Parathyroid adenoma (tissue), 2 donors: ENCODE data around the gene LGALS9B.
"Not testable (repeated sequence)": the region's sequence is repeated elsewhere in the genome, so short reads cannot be mapped to it uniquely, and the experiment has no call there.

Experiments
- H2AFZ ChIP-seq: fragments of 300-600 bp; sonication (generic); one replicate; pipeline ENCODE4 v1.7.0; 2017; ENCODE audit warnings: antibody characterized with exemption, mild to moderate bottlenecking
- H3K27ac ChIP-seq: fragments of 300-600 bp; sonication (generic); one replicate; pipeline ENCODE4 v1.7.0; 2017
- H3K27me3 ChIP-seq: fragments of 300-600 bp; sonication (generic); one replicate; pipeline ENCODE4 v1.7.0; 2017; ENCODE audit warnings: low read length; ENCODE audit not compliant: control insufficient read depth, insufficient read depth
- H3K36me3 ChIP-seq: fragments of 300-600 bp; sonication (generic); one replicate; pipeline ENCODE4 v1.7.0; 2017; ENCODE audit warnings: low read length; ENCODE audit not compliant: control insufficient read depth, insufficient read depth
- H3K4me1 ChIP-seq: fragments of 300-600 bp; sonication (generic); one replicate; pipeline ENCODE4 v1.7.0; 2017; ENCODE audit warnings: control low read depth
- H3K4me2 ChIP-seq: fragments of 300-600 bp; sonication (generic); one replicate; pipeline ENCODE4 v1.7.0; 2017; ENCODE audit warnings: low read length
- H3K4me3 ChIP-seq: fragments of 300-600 bp; sonication (generic); one replicate; pipeline ENCODE4 v1.7.0; 2017; ENCODE audit warnings: low read depth, low read length
- H3K79me2 ChIP-seq: fragments of 300-600 bp; sonication (generic); one replicate; pipeline ENCODE4 v1.7.0; 2017; ENCODE audit warnings: control low read depth
- H3K9ac ChIP-seq: fragments of 300-600 bp; sonication (generic); one replicate; pipeline ENCODE4 v1.7.0; 2017; ENCODE audit warnings: mild to moderate bottlenecking
- H3K9me3 ChIP-seq: fragments of 300-600 bp; sonication (generic); one replicate; pipeline ENCODE4 v1.7.0; 2017; ENCODE audit warnings: low read length; ENCODE audit not compliant: control insufficient read depth
- TF ChIP-seq, protein P1 (sequence below): fragments of 300-600 bp; sonication (generic); IDR thresholded peaks from one replicate; pipeline ENCODE4 v1.7.0; 2017; ENCODE audit warnings: antibody characterized with exemption, mild to moderate bottlenecking
- donor health status: primary hyperparathyroidism.

LGALS9B gene

DNA sequence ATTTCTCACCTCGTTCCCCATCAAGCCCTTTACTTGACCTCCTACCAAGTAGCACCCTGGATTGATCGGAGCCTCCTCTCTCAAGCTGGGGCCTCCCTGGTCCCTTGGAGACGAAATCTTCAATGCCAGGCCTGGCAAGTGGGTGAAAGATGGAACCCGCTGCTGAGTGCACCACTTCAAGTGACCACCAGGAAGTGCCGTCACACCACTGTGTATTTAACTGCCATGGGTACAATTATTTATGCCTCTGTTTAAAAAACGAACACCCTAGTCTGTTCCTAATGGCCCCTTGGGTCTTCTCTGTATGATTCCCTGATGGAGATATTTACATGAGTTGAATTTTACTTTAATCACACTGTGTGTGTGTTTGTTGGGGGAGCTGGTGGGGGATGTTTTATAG is 20.4 kb downstream of the LGALS9B start:
- H3K27ac ChIP-seq, H3K9ac ChIP-seq, H3K79me2 ChIP-seq, H3K4me3 ChIP-seq, H3K27me3 ChIP-seq, H3K9me3 ChIP-seq, H3K4me2 ChIP-seq, H3K36me3 ChIP-seq, H3K4me1 ChIP-seq, H2AFZ ChIP-seq: not testable (repeated sequence)
- TF ChIP-seq, protein P1, sequence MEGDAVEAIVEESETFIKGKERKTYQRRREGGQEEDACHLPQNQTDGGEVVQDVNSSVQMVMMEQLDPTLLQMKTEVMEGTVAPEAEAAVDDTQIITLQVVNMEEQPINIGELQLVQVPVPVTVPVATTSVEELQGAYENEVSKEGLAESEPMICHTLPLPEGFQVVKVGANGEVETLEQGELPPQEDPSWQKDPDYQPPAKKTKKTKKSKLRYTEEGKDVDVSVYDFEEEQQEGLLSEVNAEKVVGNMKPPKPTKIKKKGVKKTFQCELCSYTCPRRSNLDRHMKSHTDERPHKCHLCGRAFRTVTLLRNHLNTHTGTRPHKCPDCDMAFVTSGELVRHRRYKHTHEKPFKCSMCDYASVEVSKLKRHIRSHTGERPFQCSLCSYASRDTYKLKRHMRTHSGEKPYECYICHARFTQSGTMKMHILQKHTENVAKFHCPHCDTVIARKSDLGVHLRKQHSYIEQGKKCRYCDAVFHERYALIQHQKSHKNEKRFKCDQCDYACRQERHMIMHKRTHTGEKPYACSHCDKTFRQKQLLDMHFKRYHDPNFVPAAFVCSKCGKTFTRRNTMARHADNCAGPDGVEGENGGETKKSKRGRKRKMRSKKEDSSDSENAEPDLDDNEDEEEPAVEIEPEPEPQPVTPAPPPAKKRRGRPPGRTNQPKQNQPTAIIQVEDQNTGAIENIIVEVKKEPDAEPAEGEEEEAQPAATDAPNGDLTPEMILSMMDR: peak; percentile 7

DNA sequence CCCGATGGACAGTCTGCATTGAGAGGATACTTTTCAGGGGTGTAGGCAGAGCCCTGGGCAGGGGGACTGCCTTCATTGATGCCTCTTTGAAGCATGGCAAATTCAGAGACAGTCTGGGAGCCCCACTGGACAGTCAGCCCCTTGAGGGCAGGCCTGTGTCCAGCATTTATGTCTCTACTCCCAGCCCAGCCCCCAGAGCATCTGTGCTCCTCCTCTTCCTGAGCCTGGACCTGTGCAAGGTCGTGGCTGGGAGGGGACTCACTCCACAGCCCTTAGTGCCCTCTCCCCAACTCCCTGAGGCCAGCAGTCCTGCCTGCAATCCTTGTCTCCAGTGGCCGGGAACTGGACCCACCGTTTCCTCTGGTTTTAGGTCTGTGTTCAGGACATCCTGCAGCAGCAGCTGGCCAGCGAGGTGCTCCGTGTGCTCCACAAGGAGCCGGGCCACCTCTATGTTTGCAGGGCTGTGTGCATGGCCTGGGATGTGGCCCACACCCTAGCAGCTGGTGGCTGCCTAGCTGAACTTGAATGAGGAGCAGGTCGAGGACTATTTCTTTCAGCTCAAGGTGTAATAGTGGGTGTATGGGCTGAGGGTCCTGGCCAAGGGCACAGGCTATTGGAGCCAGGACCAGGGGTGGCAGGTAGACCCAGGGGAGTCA is 22.6 kb downstream of the LGALS9B start:
- H3K36me3 ChIP-seq, H3K27ac ChIP-seq, H3K4me1 ChIP-seq, H3K27me3 ChIP-seq, H3K79me2 ChIP-seq, H3K9me3 ChIP-seq, H3K4me3 ChIP-seq, H3K4me2 ChIP-seq, H3K9ac ChIP-seq, H2AFZ ChIP-seq: not testable (repeated sequence)

DNA sequence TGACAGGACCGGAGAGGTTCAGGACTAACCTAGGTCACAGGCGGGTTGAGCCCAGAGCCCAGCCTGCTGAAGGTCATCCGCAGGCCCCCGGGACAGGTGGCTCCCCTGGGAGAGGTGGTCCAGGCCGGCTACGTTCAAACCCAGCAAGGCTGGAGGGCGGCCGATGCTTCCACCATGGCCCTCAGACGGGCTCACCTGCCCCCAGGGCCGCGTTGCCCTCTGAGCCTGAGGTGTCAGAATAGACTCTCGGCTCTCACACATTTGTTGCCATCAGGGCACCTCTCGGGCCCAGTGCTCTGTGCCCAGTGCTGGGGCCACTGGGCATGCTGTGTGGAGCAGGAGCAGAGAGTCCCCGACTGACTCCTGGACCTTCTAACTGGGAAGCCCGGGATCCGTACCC is 23.2 kb downstream of the LGALS9B start:
- H3K9ac ChIP-seq, H3K4me2 ChIP-seq, H3K27me3 ChIP-seq, H2AFZ ChIP-seq, H3K79me2 ChIP-seq, H3K36me3 ChIP-seq, H3K9me3 ChIP-seq, H3K27ac ChIP-seq, H3K4me3 ChIP-seq, H3K4me1 ChIP-seq: not testable (repeated sequence)

DNA sequence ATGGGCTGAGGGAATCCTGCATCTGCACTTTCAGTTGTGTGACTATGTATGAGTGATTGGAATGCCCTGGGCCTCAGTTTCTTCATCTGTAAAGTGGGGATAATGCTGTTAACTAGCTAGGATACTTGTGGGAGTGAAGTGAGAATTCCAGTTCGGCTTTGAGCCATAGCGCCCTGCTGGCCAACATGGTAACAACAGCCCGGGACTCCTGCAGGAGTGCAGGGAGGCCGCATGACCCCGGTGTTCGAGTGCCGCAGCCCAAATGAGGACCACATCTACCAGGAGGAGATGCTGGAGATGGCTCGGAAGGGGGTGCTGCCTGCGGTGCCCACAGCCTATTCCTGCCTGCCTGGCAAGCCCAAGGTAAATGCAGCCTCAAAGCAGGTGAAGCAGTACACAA is 23.7 kb downstream of the LGALS9B start:
- not testable (repeated sequence) for H3K9me3 ChIP-seq, H3K9ac ChIP-seq, H3K4me1 ChIP-seq, H2AFZ ChIP-seq, H3K4me2 ChIP-seq, H3K79me2 ChIP-seq, H3K4me3 ChIP-seq, H3K36me3 ChIP-seq, H3K27ac ChIP-seq, H3K27me3 ChIP-seq

DNA sequence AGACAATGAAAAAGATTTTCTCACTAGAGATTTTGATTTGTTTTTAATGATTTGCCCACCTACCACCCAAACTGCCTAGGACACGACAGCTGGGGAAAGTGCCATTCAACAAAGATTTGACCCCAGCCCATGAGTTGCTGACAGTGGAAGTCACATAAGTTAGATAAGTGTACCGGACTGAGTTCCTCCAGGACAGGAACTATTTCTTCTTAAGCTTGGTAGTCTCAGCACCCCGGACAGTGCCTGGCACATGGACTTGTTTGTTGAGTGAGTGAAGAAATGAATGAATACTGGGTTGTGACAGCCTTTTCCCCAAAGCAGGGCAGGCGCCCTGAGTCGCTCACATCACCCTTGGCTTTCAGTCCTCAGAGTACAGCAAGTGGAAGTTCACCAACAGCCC is 26.7 kb downstream of the LGALS9B start:
- not testable (repeated sequence) for H3K79me2 ChIP-seq, H3K4me1 ChIP-seq, H3K27me3 ChIP-seq, H3K27ac ChIP-seq, H3K9ac ChIP-seq, H3K4me3 ChIP-seq, H3K4me2 ChIP-seq, H3K36me3 ChIP-seq, H2AFZ ChIP-seq, H3K9me3 ChIP-seq

DNA sequence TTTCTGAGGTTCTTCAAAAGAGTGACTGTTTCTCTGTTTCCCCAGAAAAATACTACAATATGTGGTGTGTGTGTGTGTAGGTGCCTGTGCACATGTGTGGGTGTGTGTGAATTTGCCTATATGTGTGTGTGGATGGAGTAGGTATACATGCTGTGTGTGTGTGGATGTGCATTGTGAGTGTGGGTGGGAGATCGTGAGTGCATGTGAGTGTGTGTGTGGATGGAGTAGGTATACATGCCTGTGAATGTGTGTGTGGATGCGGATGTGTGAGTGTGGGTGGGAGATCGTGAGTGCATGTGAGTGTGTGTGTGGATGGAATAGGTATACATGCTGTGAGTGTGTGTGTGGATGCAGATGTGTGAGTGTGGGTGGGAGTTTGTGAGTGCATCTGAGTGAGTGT is 32.2 kb downstream of the LGALS9B start:
- not testable (repeated sequence) for H3K27me3 ChIP-seq, H3K4me3 ChIP-seq, H3K79me2 ChIP-seq, H3K4me1 ChIP-seq, H3K9ac ChIP-seq, H3K9me3 ChIP-seq, H3K4me2 ChIP-seq, H3K27ac ChIP-seq, H2AFZ ChIP-seq, H3K36me3 ChIP-seq

DNA sequence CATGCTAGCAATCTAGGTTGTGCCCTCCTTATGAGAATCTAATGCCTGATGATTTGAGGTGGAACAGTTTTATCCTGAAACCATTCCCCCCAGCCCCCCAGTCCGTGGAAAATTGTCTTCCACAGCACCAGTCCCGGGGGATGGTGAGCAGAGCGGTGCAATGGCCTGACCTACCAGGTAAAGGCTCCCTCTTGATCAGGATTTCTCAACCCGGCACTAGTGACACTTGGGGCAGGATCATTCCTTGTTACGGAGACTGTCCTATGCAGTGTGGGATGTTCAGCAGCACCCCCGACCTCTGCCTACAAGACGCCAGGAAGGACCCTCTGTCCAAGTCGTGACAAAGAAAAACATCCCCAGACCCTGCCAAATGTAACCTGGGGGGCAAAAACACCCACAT is 34.0 kb downstream of the LGALS9B start:
- H2AFZ ChIP-seq, H3K4me1 ChIP-seq, H3K27me3 ChIP-seq, H3K27ac ChIP-seq, H3K9me3 ChIP-seq, H3K36me3 ChIP-seq, H3K4me2 ChIP-seq, H3K4me3 ChIP-seq, H3K79me2 ChIP-seq, H3K9ac ChIP-seq: not testable (repeated sequence)

DNA sequence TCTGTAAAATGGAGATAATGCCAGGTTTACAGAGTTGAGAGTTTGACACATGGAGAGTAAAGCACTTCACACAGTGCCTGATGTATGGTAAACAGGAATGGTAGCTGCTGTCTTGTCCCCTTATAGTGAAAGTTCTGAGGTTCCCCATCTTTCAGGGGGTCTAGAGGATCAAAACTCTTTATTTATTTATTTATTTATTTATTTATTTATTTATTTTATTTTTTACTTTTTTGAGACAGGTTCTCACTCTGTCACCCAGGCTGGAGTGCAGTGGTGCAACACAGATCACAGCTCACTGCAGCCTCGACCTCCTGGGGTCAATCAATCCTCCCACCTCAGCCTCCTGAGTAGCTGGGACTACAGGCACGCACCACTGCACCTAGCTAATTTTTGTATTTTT is 40.1 kb downstream of the LGALS9B start:
- H3K4me3 ChIP-seq, H3K79me2 ChIP-seq, H3K36me3 ChIP-seq, H3K9ac ChIP-seq, H3K27ac ChIP-seq, H3K4me2 ChIP-seq, H2AFZ ChIP-seq, H3K4me1 ChIP-seq, H3K27me3 ChIP-seq, H3K9me3 ChIP-seq: not testable (repeated sequence)

DNA sequence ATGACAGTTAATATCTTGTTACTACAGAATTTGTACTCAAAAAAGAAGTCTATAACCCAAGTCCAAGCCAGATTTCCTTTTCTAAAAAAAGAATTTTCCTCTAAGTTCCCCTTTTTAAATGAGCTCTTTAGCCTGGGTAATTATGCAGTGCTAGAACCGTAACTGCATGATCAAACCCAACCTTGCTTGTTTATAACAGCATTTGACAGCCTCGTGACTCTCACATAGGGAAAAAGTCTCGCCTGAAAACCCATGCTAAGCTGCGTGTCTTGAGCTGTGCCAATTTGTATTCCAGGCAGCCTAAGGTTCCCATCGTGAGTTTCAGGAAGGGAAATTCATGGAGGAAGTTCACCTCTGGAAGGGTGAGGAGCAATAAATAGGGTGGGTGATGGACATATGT is 44.5 kb downstream of the LGALS9B start:
- H3K27me3 ChIP-seq, H3K36me3 ChIP-seq, H3K9ac ChIP-seq, H2AFZ ChIP-seq, H3K4me1 ChIP-seq, H3K4me3 ChIP-seq, H3K27ac ChIP-seq, H3K4me2 ChIP-seq, H3K9me3 ChIP-seq, H3K79me2 ChIP-seq: not testable (repeated sequence)

DNA sequence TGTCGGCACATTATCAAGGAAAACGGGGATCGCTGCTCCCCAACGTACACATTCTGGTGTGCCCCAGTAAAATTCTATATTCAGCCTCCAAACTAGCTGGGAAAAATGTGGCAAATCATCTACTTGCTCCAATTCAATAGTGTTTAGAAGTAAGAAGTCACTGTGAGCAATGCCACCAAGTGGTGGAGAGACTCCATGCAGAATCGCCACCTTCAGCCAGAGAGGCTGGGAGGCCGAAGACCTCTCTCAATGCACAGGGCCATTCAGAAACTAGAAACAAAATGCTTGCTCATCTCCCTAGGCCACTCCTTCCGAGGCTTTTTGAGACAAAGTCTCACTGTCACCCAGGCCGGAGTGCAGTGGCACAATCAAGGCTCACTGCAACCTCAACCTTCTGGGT is 48.5 kb downstream of the LGALS9B start:
- not testable (repeated sequence) for H3K27ac ChIP-seq, H3K9ac ChIP-seq, H3K36me3 ChIP-seq, H3K4me3 ChIP-seq, H3K4me1 ChIP-seq, H3K79me2 ChIP-seq, H3K9me3 ChIP-seq, H2AFZ ChIP-seq, H3K4me2 ChIP-seq, H3K27me3 ChIP-seq
